GM21619 (cell line): ENCODE results near the gene PAEP.

ENCODE experiments used
- ATAC-seq: cut with Tn5 transposase; IDR thresholded peaks from one replicate; pipeline ENCODE4 v1.9.1; 2021; ENCODE audit not compliant: unreplicated experiment

PAEP gene

DNA sequence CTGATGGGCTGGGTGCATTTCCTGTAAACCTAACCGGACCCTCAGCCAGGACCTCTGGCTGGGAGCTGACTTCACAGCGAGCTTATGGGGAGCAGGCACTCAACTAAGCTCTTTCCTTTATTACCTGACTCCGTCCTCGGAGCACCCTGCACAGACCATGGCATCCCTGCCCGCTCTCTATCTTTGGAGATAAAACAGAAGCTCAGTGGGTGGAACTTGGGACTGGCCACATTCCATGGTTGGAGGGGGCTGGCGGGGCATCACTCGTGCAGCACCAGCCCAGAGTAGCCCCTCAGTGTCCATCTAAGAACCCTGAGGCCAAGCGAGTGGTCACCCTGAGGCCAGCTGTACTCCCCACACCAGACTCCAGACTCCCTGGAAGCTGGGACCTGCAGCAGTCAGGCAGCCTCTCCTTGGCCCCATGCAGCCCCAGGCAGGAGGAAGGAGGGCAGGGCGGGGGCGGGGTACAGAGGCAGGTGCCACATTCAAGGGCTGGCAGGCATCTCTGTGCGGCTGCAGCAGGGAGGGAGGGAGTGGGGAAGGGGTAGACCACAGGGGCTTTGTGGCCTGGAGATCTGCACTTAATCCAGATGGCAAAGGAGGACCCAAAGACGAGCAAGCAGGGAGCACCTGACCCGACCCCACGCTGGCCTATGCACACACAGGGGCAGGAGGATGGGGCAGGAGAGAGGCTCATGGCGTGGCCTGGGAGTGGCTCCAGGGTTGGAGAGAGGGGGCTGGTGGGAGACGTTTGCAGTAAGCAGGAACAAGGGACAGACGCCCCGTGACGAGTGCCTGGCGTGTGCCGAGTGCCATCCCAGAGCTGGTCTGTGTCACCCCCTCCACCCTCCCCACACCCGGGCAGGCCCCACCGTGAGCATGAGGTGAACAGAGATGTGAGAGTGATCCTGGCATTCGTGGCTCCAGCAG, 51.7 kb downstream of the PAEP start:
- ATAC-seq, result no peak

DNA sequence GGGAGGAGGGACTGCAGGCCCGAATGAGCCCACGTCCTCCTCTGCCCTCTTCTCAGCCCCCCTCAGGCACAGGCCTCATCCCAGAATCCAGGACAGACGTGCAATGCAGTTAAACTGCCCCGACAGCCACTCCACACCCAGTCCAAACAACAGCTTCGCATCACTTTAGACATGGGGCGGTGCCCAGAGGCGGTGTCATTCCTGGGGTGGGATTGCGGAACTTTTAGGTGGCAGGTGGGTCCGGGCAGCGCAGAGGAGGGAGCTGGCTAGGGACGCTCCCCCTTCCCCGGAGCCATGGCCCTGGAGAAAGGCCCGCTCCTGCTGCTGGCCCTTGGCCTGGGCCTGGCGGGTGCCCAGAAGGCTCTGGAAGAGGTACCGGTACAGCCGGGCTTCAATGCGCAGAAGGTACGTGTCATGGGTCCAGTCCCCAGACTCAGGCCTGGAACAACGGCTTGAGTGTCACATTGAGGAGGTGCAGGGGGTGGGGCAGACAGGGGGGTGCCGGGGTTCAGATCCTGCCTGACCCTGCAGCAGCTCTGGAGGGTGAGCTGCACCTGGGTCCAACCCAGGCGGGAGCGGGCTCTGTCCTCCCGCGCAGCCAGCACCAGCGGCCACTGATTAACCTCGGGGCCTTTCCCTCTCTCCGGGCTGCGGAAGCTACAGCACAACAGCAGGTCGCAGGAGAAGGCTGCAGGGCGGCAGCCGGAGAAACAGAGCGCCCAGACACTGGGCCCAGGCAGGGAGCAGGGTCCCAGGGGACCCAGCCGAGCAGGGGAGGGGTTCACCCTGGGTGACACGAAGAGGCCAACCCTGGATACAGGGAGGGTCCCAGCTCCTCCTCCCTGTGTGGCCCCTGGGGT, 52.6 kb downstream of the PAEP start:
- ATAC-seq, result no peak

- no peak for ATAC-seq
These were observed 53.5 kb downstream of the PAEP start for GRCh38 chr9:135614821-135615665.

DNA sequence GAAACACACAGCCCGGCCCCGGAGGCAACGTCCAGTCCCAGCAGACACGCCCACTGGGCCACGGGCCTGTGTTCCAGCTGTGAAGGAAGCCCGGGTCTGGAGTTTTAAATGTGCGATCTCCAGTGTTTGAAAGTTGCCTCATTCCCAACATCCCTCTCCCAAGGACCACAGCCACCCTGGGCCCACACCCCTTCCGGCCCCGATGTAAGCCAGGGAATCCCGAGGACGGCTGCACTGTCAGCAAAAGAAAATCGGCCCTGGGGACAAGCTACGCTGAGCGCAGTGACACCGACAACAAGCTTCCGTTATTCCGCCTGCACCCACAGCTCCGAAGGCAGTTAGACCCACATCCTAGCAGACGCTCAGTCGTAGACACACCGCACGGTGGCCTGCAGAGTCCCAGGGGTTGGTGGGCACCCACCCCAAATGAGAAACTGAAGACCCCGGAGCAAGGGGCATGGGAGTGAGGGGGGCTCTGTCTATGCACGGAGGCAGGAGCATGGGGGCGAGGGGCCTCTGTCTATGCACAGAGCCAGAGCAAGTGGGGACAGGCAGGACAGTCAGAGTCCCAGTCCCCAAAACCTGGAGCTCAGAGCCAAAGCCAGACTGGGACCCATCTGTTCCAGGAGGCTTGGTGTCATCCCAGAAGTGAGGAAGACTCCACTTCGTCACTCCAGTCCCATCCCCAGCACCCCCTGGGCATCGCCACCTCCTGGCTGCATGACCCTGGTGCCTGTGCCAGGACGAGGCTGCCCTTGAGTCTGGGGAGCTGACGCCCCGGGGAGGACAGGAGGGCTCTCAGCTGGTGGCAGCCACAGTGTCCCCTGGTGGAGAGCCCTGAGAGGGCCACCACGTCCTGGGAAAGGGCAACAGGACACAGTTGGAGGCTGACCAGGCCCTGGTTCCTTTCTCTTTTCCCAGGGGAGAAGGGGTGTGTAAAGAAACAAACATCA, 54.4 kb downstream of the PAEP start:
- no peak for ATAC-seq
